Neural cell (in vitro differentiated cells): ENCODE data around the gene DCUN1D2.

Source experiments
- CTCF ChIP-seq: fragments of 450-650 bp; IDR thresholded peaks from 2 replicates; pipeline ENCODE4 v1.5.1; 2014; ENCODE audit warnings: antibody characterized with exemption, mild to moderate bottlenecking, moderate library complexity; ENCODE audit not compliant: poor library complexity, severe bottlenecking
- EP300 ChIP-seq: fragments of 450-650 bp; conservative IDR thresholded peaks from 2 replicates; pipeline ENCODE4 v1.6.1; 2014; ENCODE audit warnings: antibody characterized with exemption, mild to moderate bottlenecking, moderate library complexity; ENCODE audit not compliant: poor library complexity, severe bottlenecking
- REST ChIP-seq: IDR thresholded peaks from 2 replicates; pipeline ENCODE4 v1.6.1; 2012; ENCODE audit warnings: borderline replicate concordance

DNA sequence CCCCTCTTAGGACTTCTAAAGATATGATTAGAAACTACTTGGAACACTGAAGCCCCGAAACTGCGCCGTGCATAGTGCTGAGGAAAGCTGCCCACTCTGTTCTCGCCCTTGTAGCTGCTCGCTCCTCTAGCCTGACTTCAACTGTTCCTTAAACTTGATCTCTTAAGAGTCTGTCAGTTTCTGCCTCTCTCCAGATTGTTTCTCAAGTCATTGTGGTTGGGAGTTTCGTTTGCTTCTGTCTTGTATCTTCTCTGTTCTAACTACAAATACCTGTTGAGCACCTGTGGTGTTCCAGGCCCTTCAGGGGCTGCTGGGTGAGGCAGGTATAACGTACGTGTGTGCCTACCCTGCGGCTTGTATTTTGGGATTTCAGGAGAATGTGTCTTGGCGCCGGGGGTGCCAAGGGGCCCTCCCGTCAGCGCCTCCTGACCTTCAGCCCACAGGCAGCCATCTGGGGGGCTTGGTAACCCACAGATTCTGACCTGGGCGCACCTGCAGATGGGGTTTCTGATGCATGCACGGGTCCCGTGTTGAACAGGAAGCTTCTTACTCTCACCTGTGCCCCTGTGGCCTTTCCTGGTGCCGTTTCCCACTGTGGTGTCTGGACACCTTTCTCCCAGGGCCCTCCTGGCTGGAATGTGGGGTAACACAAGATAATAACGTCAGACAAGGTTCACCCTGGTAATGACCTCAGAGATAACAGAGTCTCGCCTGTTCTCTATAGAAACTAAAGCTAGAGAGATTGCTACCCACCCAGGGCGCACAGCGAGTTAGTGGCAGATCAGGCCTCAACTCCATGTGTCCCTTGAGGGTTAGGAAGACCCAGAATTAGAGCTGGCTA is 17.2 kb upstream of the DCUN1D2 start:
- TF ChIP-seq CTCF, result no peak
- TF ChIP-seq REST, result no peak
- TF ChIP-seq EP300, result no peak
